Pancreas (tissue), 10 donors: ENCODE data around the gene IRX4. TPM values are rescaled to one million over a fixed set of nuclear protein-coding genes. Genes with fewer than 3 reads are reported as not detected.

ENCODE experiments used
- ATAC-seq, 4 donors: fragments of 200-7000 bp; cut with Tn5 transposase; one replicate each; pipeline versions ENCODE4 v1.8.0 to v1.9.1; 2020; ENCODE audit warnings: mild to moderate bottlenecking in 4 of 4, moderate library complexity in 4 of 4
- DNase-seq, 6 donors: peaks; one replicate each; pipeline ENCODE4 v3.0.0-alpha.2; 2020
- FAIRE-seq: peaks from 2 replicates; lab custom pipeline; 2012; peaks lifted over from hg19 to GRCh38; lab: Jason Lieb, UNC
- H3K27ac ChIP-seq, 4 donors: fragments of 200-600 bp; sonication (generic); 1 replicate in 3 of 4; 2 replicates in 1 of 4; pipeline versions ENCODE4 v1.5.0 to v1.8.0; 2020
- H3K27me3 ChIP-seq, 4 donors: fragments of 200-600 bp; one replicate each; pipeline ENCODE4 v1.8.0; 2021
- H3K36me3 ChIP-seq, 3 donors: fragments of 200-600 bp; sonication (generic) in 1 of 3; one replicate each; pipeline versions ENCODE4 v1.5.0 to v1.8.0; 2020 to 2021
- H3K4me1 ChIP-seq, 3 donors: fragments of 200-600 bp; one replicate each; pipeline ENCODE4 v1.8.0; 2021
- H3K4me3 ChIP-seq, 4 donors: fragments of 200-600 bp; sonication (generic) in 2 of 4; one replicate each; pipeline versions ENCODE4 v1.5.0 to v1.8.0; 2020 to 2021
- H3K9me3 ChIP-seq, 4 donors: fragments of 200-600 bp; one replicate each; pipeline ENCODE4 v1.8.0; 2021
- WGBS, 2 donors: extraction: QIAGEN DNeasy Blood & Tissue Kit; methylation state at CpG; one replicate each; pipeline ENCODE4 v1.1.7; 2013; 5-methylcytosine and 5-hydroxymethylcytosine counted together
- intact Hi-C, 3 donors: fragments of 100-400 bp; cut with DNase I; formaldehyde crosslinking; loops; one replicate each; pipeline versions ENCODE4 v1.11.1 to v1.14.2; 2022
- polyA plus RNA-seq, 2 donors: library from polyadenylated mRNA; stranded (reverse); fragments of 200-250 nt; gene quantifications; one replicate each; pipeline ENCODE4 v1.2.3, GENCODE V29; 2013
- total RNA-seq, 6 donors: library from RNA; stranded (reverse); fragmentation: NEBNext Ultra II Directional in 4 of 6; extraction: Animal tissue kit (Norgen Biotek cat#: 25700) in 4 of 6; gene quantifications; one replicate each; pipeline versions ENCODE4 v1.2.1 to v1.2.4, GENCODE V29; 2021 to 2023
- TF ChIP-seq, protein P1 (sequence below), 4 donors: fragments of 200-600 bp; sonication (generic) in 3 of 4; IDR thresholded peaks; one replicate each; pipeline versions ENCODE4 v1.5.0 to v1.8.0; 2021; ENCODE audit warnings: antibody characterized with exemption in 4 of 4
- donor health status: healthy with polysubstance abuse.
- donor health status: DM: no; HTN: no; CAD: no; lungs with moderate emphysema.
- donor health status: DM: no; HTN: no; CAD: no.
- donor health status: control.
- donor health status: control.
- donor health status: Bipolar disorder and iron deficiency.
- donor health status: DM: yes; HTN: yes; CAD: no.
- donor health status: DM: no; HTN: no; CAD: no.
- donor health status: DM: no; HTN: no; CAD: no.
- donor health status: DM: yes; HTN: yes; CAD: no.

The IRX4 gene
- total and polyA plus RNA-seq, 8 donors = 0.31 TPM; not detected in 7

DNA sequence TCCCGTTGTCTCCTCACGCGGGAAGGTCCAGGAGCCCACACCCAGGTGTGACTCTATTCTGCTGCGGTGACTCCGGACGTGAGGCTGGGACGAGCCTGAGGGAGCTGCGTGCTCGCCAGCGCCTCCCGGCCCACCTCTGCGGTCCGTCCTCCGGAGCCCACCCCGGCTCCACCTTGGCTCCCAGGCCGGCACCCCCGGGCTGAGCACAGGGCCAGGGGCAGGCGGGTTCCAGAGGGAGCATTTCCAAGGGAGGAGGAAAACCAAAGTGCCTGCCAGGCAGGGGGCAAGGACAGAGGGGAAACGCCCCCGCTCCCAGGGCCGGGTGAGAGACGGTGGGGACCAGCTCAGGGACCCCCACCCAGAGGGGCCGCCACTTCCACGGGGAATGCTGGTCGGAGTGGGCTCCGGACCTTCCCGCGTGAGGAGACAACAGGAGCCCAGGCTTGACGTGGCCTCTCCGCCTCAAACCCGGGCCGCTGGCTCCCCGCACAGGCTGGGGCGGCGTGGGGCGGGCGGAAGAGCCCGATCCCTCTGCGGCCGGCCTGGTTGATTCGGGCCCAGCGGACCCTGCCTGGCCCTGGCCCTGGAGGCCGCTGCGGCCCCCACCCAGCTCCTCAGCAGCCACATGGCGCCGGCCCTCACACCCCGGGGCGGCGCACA, 26.0 kb downstream of the IRX4 start:
- peak overlapping the region in 3 of 4 donors; percentile 13 to 41 (median 18) for H3K4me3 ChIP-seq
- 36 to 67% methylated on average over 34 to 49 of the region's 49 CpGs for WGBS, 2 donors
- peak in 2 of 4 donors; percentile 19 to 65 for ATAC-seq

DNA sequence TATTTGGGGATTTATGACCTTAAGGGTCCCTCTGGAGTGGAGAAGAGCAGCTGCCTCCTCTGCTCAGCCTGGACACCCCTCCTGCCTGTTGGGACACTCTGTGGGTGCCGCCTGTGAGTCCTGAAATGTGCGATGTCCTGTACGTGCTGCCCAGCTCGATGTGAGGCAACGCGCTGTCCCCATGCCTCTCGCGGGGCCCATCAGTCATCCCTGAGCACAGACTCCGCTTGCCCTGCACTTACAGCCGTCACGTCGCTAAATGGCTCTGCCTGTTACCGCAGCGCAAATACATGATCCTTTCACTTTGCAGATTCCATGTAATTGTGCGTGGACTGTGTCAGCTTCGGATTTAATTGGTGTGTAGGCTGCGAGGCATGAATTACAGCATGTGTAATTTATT, 27.1 kb downstream of the IRX4 start:
- DNase-seq = peak in 1 of 6 donors; percentile 23
- Histone ChIP-seq H3K4me3 (no peak overlapping the region), H3K4me1 (no peaks in the 10 kb centered on the region), H3K27ac (no peak overlapping the region), H3K27me3 (no peaks in the 10 kb centered on the region), H3K36me3 (no peaks in the 10 kb centered on the region), H3K9me3 (no peaks in the 10 kb centered on the region)
- intact Hi-C loops = no loop called here
- FAIRE-seq = no peak
- TF ChIP-seq, protein P1, sequence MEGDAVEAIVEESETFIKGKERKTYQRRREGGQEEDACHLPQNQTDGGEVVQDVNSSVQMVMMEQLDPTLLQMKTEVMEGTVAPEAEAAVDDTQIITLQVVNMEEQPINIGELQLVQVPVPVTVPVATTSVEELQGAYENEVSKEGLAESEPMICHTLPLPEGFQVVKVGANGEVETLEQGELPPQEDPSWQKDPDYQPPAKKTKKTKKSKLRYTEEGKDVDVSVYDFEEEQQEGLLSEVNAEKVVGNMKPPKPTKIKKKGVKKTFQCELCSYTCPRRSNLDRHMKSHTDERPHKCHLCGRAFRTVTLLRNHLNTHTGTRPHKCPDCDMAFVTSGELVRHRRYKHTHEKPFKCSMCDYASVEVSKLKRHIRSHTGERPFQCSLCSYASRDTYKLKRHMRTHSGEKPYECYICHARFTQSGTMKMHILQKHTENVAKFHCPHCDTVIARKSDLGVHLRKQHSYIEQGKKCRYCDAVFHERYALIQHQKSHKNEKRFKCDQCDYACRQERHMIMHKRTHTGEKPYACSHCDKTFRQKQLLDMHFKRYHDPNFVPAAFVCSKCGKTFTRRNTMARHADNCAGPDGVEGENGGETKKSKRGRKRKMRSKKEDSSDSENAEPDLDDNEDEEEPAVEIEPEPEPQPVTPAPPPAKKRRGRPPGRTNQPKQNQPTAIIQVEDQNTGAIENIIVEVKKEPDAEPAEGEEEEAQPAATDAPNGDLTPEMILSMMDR (IDR thresholded peaks at IDR 0.05) = no peak
- ATAC-seq = no peak
- WGBS, 2 donors = 48 to 73% methylated on average over 17 of the region's 17 CpGs

More for the DNA sequence above, 26.0 kb downstream of the IRX4 start:
- FAIRE-seq = no peak
- Histone ChIP-seq H3K27me3 (no peaks in the 10 kb centered on the region), H3K9me3 (no peaks in the 10 kb centered on the region), H3K27ac (no peak overlapping the region), H3K4me1 (no peaks in the 10 kb centered on the region), H3K36me3 (no peaks in the 10 kb centered on the region)
- TF ChIP-seq, protein P1 (IDR thresholded peaks at IDR 0.05) = no peak
- no peak for DNase-seq
- intact Hi-C loops = no loop called here

DNA sequence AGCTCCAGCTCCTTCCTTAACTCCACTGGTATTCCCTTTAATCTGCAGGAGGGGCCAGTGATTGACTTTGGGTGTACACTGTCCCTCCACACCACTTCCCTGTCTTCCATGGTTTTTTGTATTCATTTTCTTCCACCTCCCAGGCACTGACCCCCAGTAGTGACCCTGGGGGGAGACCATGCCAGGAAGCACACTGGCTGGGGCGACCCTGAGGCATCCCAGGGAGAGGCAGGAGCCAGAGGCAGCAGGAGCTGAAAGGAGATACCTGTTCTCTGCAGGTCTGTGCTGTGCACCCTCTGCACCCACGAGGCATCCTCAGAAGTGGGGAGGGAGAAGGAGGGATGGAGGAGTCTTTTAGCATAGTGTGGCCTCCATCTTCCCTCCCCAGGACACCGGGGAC, 27.6 kb downstream of the IRX4 start:
- Histone ChIP-seq H3K4me3 (no peak overlapping the region), H3K9me3 (no peaks in the 10 kb centered on the region), H3K27ac (no peak overlapping the region), H3K36me3 (no peaks in the 10 kb centered on the region), H3K27me3 (no peaks in the 10 kb centered on the region), H3K4me1 (no peaks in the 10 kb centered on the region)
- intact Hi-C loops = no loop called here
- no peak for FAIRE-seq
- ATAC-seq = no peak
- TF ChIP-seq, protein P1 (IDR thresholded peaks at IDR 0.05) = no peak
- DNase-seq = peak in 1 of 6 donors; percentile 26
- 18 to 30% methylated on average over 3 of the region's 3 CpGs for WGBS, 2 donors

DNA sequence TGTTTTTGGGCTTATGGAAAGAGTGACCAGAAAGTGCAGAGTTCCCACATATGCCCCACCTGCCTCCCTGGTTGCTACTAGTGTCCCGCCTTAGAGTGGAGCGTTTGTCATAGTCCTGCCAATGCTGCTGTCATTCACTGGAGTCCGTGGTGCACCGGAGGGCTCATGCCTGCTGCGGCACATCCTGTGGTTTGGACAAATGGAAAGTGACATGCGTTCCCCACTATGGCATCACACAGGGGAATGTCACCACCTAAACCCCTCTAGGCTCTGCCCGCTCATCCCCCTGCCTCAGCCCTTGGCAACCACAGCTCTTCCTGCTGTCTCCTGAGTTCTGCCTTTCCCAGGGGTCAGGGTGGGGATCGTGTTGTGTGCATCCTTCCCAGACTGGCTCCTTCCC, 29.2 kb downstream of the IRX4 start:
- intact Hi-C loops = no loop called here
- no peaks in the 10 kb centered on the region for H3K27me3 ChIP-seq
- WGBS, 2 donors = 45 to 57% methylated on average over 8 of the region's 8 CpGs

More for the DNA sequence above, 29.2 kb downstream of the IRX4 start:
- DNase-seq (peak in 1 of 6 donors; percentile 21), FAIRE-seq (no peak), ATAC-seq (no peak)
- Histone ChIP-seq H3K36me3 (no peaks in the 10 kb centered on the region), H3K4me1 (no peaks in the 10 kb centered on the region), H3K4me3 (no peak overlapping the region), H3K9me3 (no peaks in the 10 kb centered on the region), H3K27ac (no peak overlapping the region)
- TF ChIP-seq, protein P1 (IDR thresholded peaks at IDR 0.05) = no peak
